Activated naive CD4-positive, alpha-beta T cell treated with anti-CD3 and anti-CD28 coated beads, Interleukin-2, amount 50 U/mL, for 72 hours (primary cell): Measurements from ENCODE around the gene NSUN4. TPM values are rescaled to one million over a fixed set of nuclear protein-coding genes. Genes with fewer than 3 reads are reported as not detected.

Experiments
- ATAC-seq, 2 donors: fragments of 150-1000 bp; cut with Tn5 transposase; 2 replicates each; pipeline ENCODE4 v1.10.0; 2021; ENCODE audit warnings: mild to moderate bottlenecking in 2 of 2, moderate library complexity in 2 of 2
- DNase-seq, 2 donors: peaks; one replicate each; pipeline ENCODE4 v3.0.0; 2021 to 2022; ENCODE audit warnings: low spot score in 2 of 2
- H3K27ac Mint-ChIP-seq, 2 donors: one replicate each; pipeline ENCODE4 v1.8.0; 2022; ENCODE audit warnings: mild to moderate bottlenecking in 2 of 2, mixed read lengths in 2 of 2
- H3K36me3 Mint-ChIP-seq, 2 donors: one replicate each; pipeline ENCODE4 v1.8.0; 2022; ENCODE audit warnings: mixed read lengths in 2 of 2
- H3K9me3 Mint-ChIP-seq, 2 donors: one replicate each; pipeline ENCODE4 v1.8.0; 2022; ENCODE audit warnings: mixed read lengths in 2 of 2
- total RNA-seq, 2 donors: library from RNA; stranded (reverse); gene quantifications; one replicate each; pipeline ENCODE4 v1.2.3, GENCODE V29; 2022

NSUN4 gene
- total RNA-seq, 2 donors from 2014 or later, result 28.2 to 30.2 TPM

- Mint-ChIP-seq H3K9me3 (peaks cover 17 to 18% of the 10 kb centered on the region in 2 donors), H3K36me3 (peaks cover 24 to 28% of the 10 kb centered on the region in 2 donors), H3K27ac (peak overlapping the region in 1 of 2 donors; percentile 34)
- no peak for ATAC-seq
- DNase-seq, result no peak
Measured at GRCh38 chr1:46393510-46393909, 52.9 kb downstream of the NSUN4 start.

- H3K9me3 Mint-ChIP-seq, result peaks cover 17 to 18% of the 10 kb centered on the region in 2 donors
- ATAC-seq, result peak; percentile 66 to 78
Measured at GRCh38 chr1:46394108-46394871, 53.7 kb downstream of the NSUN4 start, which contains the start of gene FAAH. TSS of gene FAAH (plus strand) at chr1:46394317. CDS start at chr1:46394349, 32 bp downstream.

GRCh38 chr1:46394872-46395465 lies 54.4 kb downstream of the NSUN4 start:
- Mint-ChIP-seq H3K27ac (no peak overlapping the region), H3K9me3 (peaks cover 17 to 18% of the 10 kb centered on the region in 2 donors), H3K36me3 (peaks cover 21 to 28% of the 10 kb centered on the region in 2 donors)
- no peak for ATAC-seq
- DNase-seq, result no peak

More at GRCh38 chr1:46394108-46394871, 53.7 kb downstream of the NSUN4 start, which contains the start of gene FAAH:
- H3K27ac Mint-ChIP-seq, result peak within 1 kb of the TSS in 1 of 2 donors; percentile 34
- DNase-seq, result peak in 1 of 2 donors; percentile 61
- peaks cover 24 to 28% of the 10 kb centered on the region in 2 donors for H3K36me3 Mint-ChIP-seq

GRCh38 chr1:46396441-46397398 lies 56.1 kb downstream of the NSUN4 start:
- H3K27ac Mint-ChIP-seq, result no peak overlapping the region
- DNase-seq, result no peak

GRCh38 chr1:46399307-46399706 lies 58.7 kb downstream of the NSUN4 start:
- Mint-ChIP-seq H3K36me3 (peaks cover 0 to 4% of the 10 kb centered on the region in 2 donors), H3K27ac (no peak overlapping the region), H3K9me3 (no peaks in the 10 kb centered on the region)
- ATAC-seq (no peak), DNase-seq (no peak)

More at GRCh38 chr1:46396441-46397398, 56.1 kb downstream of the NSUN4 start:
- peaks cover 18 to 27% of the 10 kb centered on the region in 2 donors for H3K36me3 Mint-ChIP-seq
- peaks cover 17 to 18% of the 10 kb centered on the region in 2 donors for H3K9me3 Mint-ChIP-seq
- ATAC-seq, result no peak

- Mint-ChIP-seq H3K27ac (peak overlapping the region in 1 of 2 donors; percentile 84), H3K9me3 (no peaks in the 10 kb centered on the region), H3K36me3 (peaks cover 0 to 2% of the 10 kb centered on the region in 2 donors)
- ATAC-seq, result no peak
- DNase-seq, result no peak
Measured at GRCh38 chr1:46400421-46400820, 59.8 kb downstream of the NSUN4 start.

- DNase-seq (no peak), ATAC-seq (no peak)
- Mint-ChIP-seq H3K9me3 (no peaks in the 10 kb centered on the region), H3K27ac (no peak overlapping the region), H3K36me3 (no peaks in the 10 kb centered on the region)
Measured at GRCh38 chr1:46401154-46401913, 60.7 kb downstream of the NSUN4 start.

GRCh38 chr1:46401964-46402626 lies 61.5 kb downstream of the NSUN4 start:
- H3K9me3 Mint-ChIP-seq, result no peaks in the 10 kb centered on the region
- ATAC-seq, result peak in 1 of 2 donors; percentile 12
- no peak overlapping the region for H3K27ac Mint-ChIP-seq
- no peak for DNase-seq
- no peaks in the 10 kb centered on the region for H3K36me3 Mint-ChIP-seq

GRCh38 chr1:46403916-46404315 lies 63.3 kb downstream of the NSUN4 start:
- no peak for ATAC-seq
- DNase-seq, result no peak
- Mint-ChIP-seq H3K36me3 (no peaks in the 10 kb centered on the region), H3K27ac (peak overlapping the region in 1 of 2 donors; percentile 14), H3K9me3 (no peaks in the 10 kb centered on the region)

- Mint-ChIP-seq H3K27ac (no peak overlapping the region), H3K36me3 (no peaks in the 10 kb centered on the region), H3K9me3 (no peaks in the 10 kb centered on the region)
- no peak for DNase-seq
- ATAC-seq, result no peak
Measured at GRCh38 chr1:46404482-46405196, 64.0 kb downstream of the NSUN4 start.

GRCh38 chr1:46405197-46405555 lies 64.6 kb downstream of the NSUN4 start:
- no peak for ATAC-seq
- no peaks in the 10 kb centered on the region for H3K36me3 Mint-ChIP-seq
- DNase-seq, result no peak
- no peaks in the 10 kb centered on the region for H3K9me3 Mint-ChIP-seq
- H3K27ac Mint-ChIP-seq, result no peak overlapping the region

GRCh38 chr1:46405724-46406123 lies 65.1 kb downstream of the NSUN4 start:
- no peaks in the 10 kb centered on the region for H3K36me3 Mint-ChIP-seq
- H3K27ac Mint-ChIP-seq, result peak overlapping the region in 1 of 2 donors; percentile 49
- no peak for DNase-seq
- peak in 1 of 2 donors; percentile 2 for ATAC-seq
- H3K9me3 Mint-ChIP-seq, result no peaks in the 10 kb centered on the region

GRCh38 chr1:46406881-46407608 lies 66.4 kb downstream of the NSUN4 start:
- H3K36me3 Mint-ChIP-seq, result no peaks in the 10 kb centered on the region
- H3K9me3 Mint-ChIP-seq, result no peaks in the 10 kb centered on the region
- ATAC-seq (no peak), DNase-seq (no peak)
- no peak overlapping the region for H3K27ac Mint-ChIP-seq

- no peaks in the 10 kb centered on the region for H3K36me3 Mint-ChIP-seq
Measured at GRCh38 chr1:46407636-46408035, 67.0 kb downstream of the NSUN4 start.

More at GRCh38 chr1:46407636-46408035, 67.0 kb downstream of the NSUN4 start:
- H3K9me3 Mint-ChIP-seq, result no peaks in the 10 kb centered on the region
- DNase-seq (no peak), ATAC-seq (no peak)
- H3K27ac Mint-ChIP-seq, result no peak overlapping the region
